HL-60 (cell line): ENCODE measurements around the gene MAGEF1.

Experiments
- DNase-seq, 2 experiments: peaks; one replicate each; pipeline ENCODE4 v3.0.0-alpha.2; 2010 to 2020; ENCODE audit warnings: low read depth in 1 of 2, low spot score in 1 of 2
- H3K27ac ChIP-seq: fragments of 250-450 bp; sonication (Bioruptor Pico); replicated peaks from 2 replicates; pipeline ENCODE4 v1.5.1; 2020; ENCODE audit warnings: mild to moderate bottlenecking, moderate library complexity
- H3K27me3 ChIP-seq: fragments of 250-450 bp; sonication (Bioruptor Pico); 2 replicates; pipeline ENCODE4 v1.5.1; 2021; ENCODE audit warnings: mild to moderate bottlenecking, moderate library complexity; ENCODE audit not compliant: insufficient read depth, poor library complexity, severe bottlenecking
- H3K4me3 ChIP-seq: replicated peaks from 2 replicates; pipeline ENCODE4 v1.5.1; 2011; ENCODE audit warnings: mild to moderate bottlenecking, control low read depth, low read length; ENCODE audit not compliant: insufficient read depth
- CTCF ChIP-seq: IDR thresholded peaks from one replicate; pipeline ENCODE4 v1.5.1; 2011; ENCODE audit warnings: low read length, control low read depth, inconsistent platforms; ENCODE audit not compliant: insufficient read depth
- GABPA ChIP-seq: IDR thresholded peaks from 2 replicates; pipeline ENCODE4 v1.6.1; 2012; ENCODE audit warnings: low read depth
- POLR2AphosphoS5 ChIP-seq: IDR thresholded peaks from 2 replicates; pipeline ENCODE4 v1.6.1; 2012; ENCODE audit warnings: low read depth
- REST ChIP-seq: IDR thresholded peaks from 2 replicates; pipeline ENCODE4 v1.6.1; 2012; ENCODE audit warnings: low read depth; ENCODE audit not compliant: insufficient replicate concordance
- SPI1 ChIP-seq: IDR thresholded peaks from 2 replicates; pipeline ENCODE4 v1.6.1; 2012; ENCODE audit warnings: low read depth, mild to moderate bottlenecking, borderline replicate concordance

The MAGEF1 gene

GRCh38 chr3:184759666-184760200 is 47.9 kb upstream of the MAGEF1 start:
- TF ChIP-seq REST: no peak
- TF ChIP-seq POLR2AphosphoS5: no peak
- TF ChIP-seq SPI1: no peak
- no peak for DNase-seq
- Histone ChIP-seq H3K27me3 (no peaks in the 10 kb centered on the region), H3K27ac (no peak overlapping the region), H3K4me3 (no peak overlapping the region)

GRCh38 chr3:184758056-184758455 is 46.2 kb upstream of the MAGEF1 start:
- no peak for TF ChIP-seq REST
- no peak for TF ChIP-seq GABPA
- TF ChIP-seq POLR2AphosphoS5: no peak
- Histone ChIP-seq H3K27me3 (no peaks in the 10 kb centered on the region), H3K27ac (no peak overlapping the region), H3K4me3 (no peak overlapping the region)
- DNase-seq: no peak

- DNase-seq: no peak
- no peaks in the 10 kb centered on the region for H3K27me3 ChIP-seq
- no peak for TF ChIP-seq CTCF
- no peak for TF ChIP-seq POLR2AphosphoS5
- TF ChIP-seq SPI1: no peak
- TF ChIP-seq REST: no peak
- H3K4me3 ChIP-seq: no peak overlapping the region
- H3K27ac ChIP-seq: no peak overlapping the region
Observed at GRCh38 chr3:184757022-184757651, 45.3 kb upstream of the MAGEF1 start.

GRCh38 chr3:184756151-184757021 is 44.5 kb upstream of the MAGEF1 start:
- no peaks in the 10 kb centered on the region for H3K27me3 ChIP-seq
- no peak for DNase-seq
- H3K4me3 ChIP-seq: no peak overlapping the region
- no peak for TF ChIP-seq SPI1
- no peak for TF ChIP-seq REST
- TF ChIP-seq CTCF: no peak
- TF ChIP-seq GABPA: no peak
- no peak for TF ChIP-seq POLR2AphosphoS5
- no peak overlapping the region for H3K27ac ChIP-seq
